Psoas muscle (tissue), 8 donors: ENCODE measurements around the gene TPR. TPM values are rescaled to one million over a fixed set of nuclear protein-coding genes. Genes with fewer than 3 reads are reported as not detected.

Source experiments
- ATAC-seq, 4 donors: fragments of 200-7000 bp; cut with Tn5 transposase; one replicate each; pipeline ENCODE4 v1.9.1; 2020; ENCODE audit warnings: moderate library complexity in 3 of 4, mild to moderate bottlenecking in 2 of 4
- DNase-seq, 2 donors: peaks; one replicate each; pipeline ENCODE4 v3.0.0-alpha.2; 2020
- H3K27ac ChIP-seq: fragments of 200-600 bp; one replicate; pipeline ENCODE4 v1.8.0; 2022
- H3K27me3 ChIP-seq, 3 donors: fragments of 200-600 bp in 1 of 3; one replicate each; pipeline versions ENCODE4 v1.6.1 to v1.8.0; 2013 to 2022; ENCODE audit warnings: low read length in 2 of 3, mild to moderate bottlenecking in 2 of 3, moderate library complexity in 1 of 3; ENCODE audit not compliant: insufficient read depth in 3 of 3
- H3K36me3 ChIP-seq, 2 donors: fragments of 200-600 bp in 1 of 2; one replicate each; pipeline versions ENCODE4 v1.6.1 to v1.8.0; 2013 to 2022; ENCODE audit warnings: low read depth in 1 of 2, mild to moderate bottlenecking in 1 of 2, moderate library complexity in 1 of 2; ENCODE audit not compliant: insufficient read depth in 1 of 2
- H3K4me1 ChIP-seq: fragments of 200-600 bp; one replicate; pipeline ENCODE4 v1.8.0; 2022
- H3K4me3 ChIP-seq: fragments of 200-600 bp; one replicate; pipeline ENCODE4 v1.8.0; 2022; ENCODE audit warnings: mild to moderate bottlenecking
- H3K9me3 ChIP-seq: fragments of 200-600 bp; one replicate; pipeline ENCODE4 v1.8.0; 2022
- CTCF ChIP-seq: fragments of 200-600 bp; IDR thresholded peaks from one replicate; pipeline ENCODE4 v1.8.0; 2022; ENCODE audit warnings: antibody characterized with exemption
- WGBS, 3 donors: extraction: QIAGEN DNeasy Blood & Tissue Kit; methylation state at CpG; one replicate each; pipeline versions ENCODE4 v1.1.6 to v1.1.7; 2013; 5-methylcytosine and 5-hydroxymethylcytosine counted together
- intact Hi-C, 2 donors: fragments of 100-400 bp; cut with DNase I; formaldehyde crosslinking; loops; one replicate each; pipeline versions ENCODE4 v1.11.0 to v1.14.2; 2022
- polyA plus RNA-seq, 3 donors: library from polyadenylated mRNA; stranded (reverse); fragments of 200-250 nt; gene quantifications; one replicate each; pipeline ENCODE4 v1.2.3, GENCODE V29; 2013
- total RNA-seq, 4 donors: library from RNA; stranded (reverse); fragmentation: NEBNext Ultra II Directional in 2 of 4; extraction: Animal tissue kit (Norgen Biotek cat#: 25700) in 2 of 4; gene quantifications; one replicate each; pipeline versions ENCODE4 v1.2.1 to v1.2.4, GENCODE V29; 2021 to 2023
- donor health status: healthy with polysubstance abuse.
- donor health status: DM: no; HTN: no; CAD: no; lungs with moderate emphysema.
- donor health status: Bipolar disorder and iron deficiency.
- donor health status: healthy.
- donor health status: DM: yes; HTN: yes; CAD: no.
- donor health status: DM: no; HTN: no; CAD: no.
- donor health status: DM: no; HTN: no; CAD: no.
- donor health status: DM: yes; HTN: yes; CAD: no.

The TPR gene
- total and polyA plus RNA-seq, 7 donors: 17.8 to 61.8 (median 48.0) TPM

- Histone ChIP-seq H3K4me3 (no peak overlapping the region), H3K36me3 (peaks cover 0 to 38% of the 10 kb centered on the region in 2 donors), H3K4me1 (no peaks in the 10 kb centered on the region), H3K27me3 (no peaks in the 10 kb centered on the region), H3K27ac (no peak overlapping the region), H3K9me3 (no peaks in the 10 kb centered on the region)
- no peak for TF ChIP-seq CTCF
- ATAC-seq (no peak), DNase-seq (no peak)
- intact Hi-C loops: no loop called here
Observed at GRCh38 chr1:186420311-186420710, 45.3 kb upstream of the TPR start.

GRCh38 chr1:186418503-186418902 is 43.5 kb upstream of the TPR start:
- Histone ChIP-seq H3K4me1 (no peaks in the 10 kb centered on the region), H3K27ac (no peak overlapping the region), H3K4me3 (no peak overlapping the region), H3K9me3 (no peaks in the 10 kb centered on the region), H3K36me3 (peaks cover 0 to 38% of the 10 kb centered on the region in 2 donors), H3K27me3 (no peaks in the 10 kb centered on the region)
- intact Hi-C loops: no loop called here
- DNase-seq: no peak
- WGBS, 3 donors: 89 to 92% (median 90%) methylated on average over 4 of the region's 4 CpGs
- TF ChIP-seq CTCF: no peak
- no peak for ATAC-seq

- DNase-seq: no peak
- H3K4me1 ChIP-seq: no peaks in the 10 kb centered on the region
- intact Hi-C loops: no loop called here
- H3K9me3 ChIP-seq: no peaks in the 10 kb centered on the region
- no peaks in the 10 kb centered on the region for H3K27me3 ChIP-seq
- 96 to 100% (median 99%) methylated on average over 1 of the region's 1 CpG for WGBS, 3 donors
- no peak overlapping the region for H3K4me3 ChIP-seq
- no peak for TF ChIP-seq CTCF
- ATAC-seq: no peak
- H3K36me3 ChIP-seq: peaks cover 0 to 65% of the 10 kb centered on the region in 2 donors
- no peak overlapping the region for H3K27ac ChIP-seq
Observed at GRCh38 chr1:186413319-186413718, 38.3 kb upstream of the TPR start.

- Histone ChIP-seq H3K36me3 (peaks cover 0 to 90% of the 10 kb centered on the region in 2 donors), H3K27ac (no peak overlapping the region), H3K4me1 (no peaks in the 10 kb centered on the region), H3K27me3 (no peaks in the 10 kb centered on the region), H3K4me3 (no peak overlapping the region), H3K9me3 (no peaks in the 10 kb centered on the region)
- ATAC-seq (no peak), DNase-seq (no peak)
- 70 to 74% (median 72%) methylated on average over 3 of the region's 3 CpGs for WGBS, 3 donors
- intact Hi-C loops: no loop called here
- TF ChIP-seq CTCF: no peak
Observed at GRCh38 chr1:186409091-186409490, 34.0 kb upstream of the TPR start.

GRCh38 chr1:186404454-186405051 is 29.5 kb upstream of the TPR start:
- no peak overlapping the region for H3K27ac ChIP-seq
- no peaks in the 10 kb centered on the region for H3K27me3 ChIP-seq
- ATAC-seq (peak in 1 of 4 donors; percentile 41), DNase-seq (no peak)
- no peaks in the 10 kb centered on the region for H3K4me1 ChIP-seq
- TF ChIP-seq CTCF: peak; percentile 56
- H3K36me3 ChIP-seq: peaks cover 0 to 91% of the 10 kb centered on the region in 2 donors
- WGBS, 3 donors: 68 to 74% (median 69%) methylated on average over 5 of the region's 5 CpGs
- H3K9me3 ChIP-seq: no peaks in the 10 kb centered on the region
- intact Hi-C loops: loop anchor here in 1 of 2 donors (5.0 kb wide), 1 partner anchor 42 kb away; no protein-coding TSS in a partner anchor
- H3K4me3 ChIP-seq: no peak overlapping the region
